ENCODE data around the gene PHLDB2.

DNA sequence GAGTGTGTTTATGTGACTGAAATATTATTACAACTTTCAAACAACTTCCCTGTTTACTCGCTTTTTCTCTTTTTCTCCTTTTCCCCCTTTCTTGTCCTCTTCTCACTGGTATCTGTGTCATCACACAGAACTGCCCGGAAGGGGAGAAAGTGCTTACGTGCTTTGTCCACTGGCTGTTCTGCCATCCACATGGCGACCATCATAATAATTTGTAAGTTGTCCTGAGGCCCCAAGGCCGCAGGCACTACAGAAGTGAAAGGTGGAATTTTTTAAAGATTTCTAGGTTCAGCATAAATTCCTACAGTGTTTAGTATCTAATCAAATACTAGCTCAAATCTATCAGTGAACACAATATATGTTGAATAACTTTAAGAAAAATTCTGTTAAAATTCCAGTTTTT is 93.0 kb downstream of the PHLDB2 start:
- TF ChIP-seq TAF1 (CRISPR knock-in tag; IDR thresholded peaks at IDR 0.05): no peak
- TF ChIP-seq CC2D1A (CRISPR knock-in tag; IDR thresholded peaks at IDR 0.05): no peak
- TF ChIP-seq CAMTA2 (CRISPR knock-in tag; IDR thresholded peaks at IDR 0.05; ENCODE audit: borderline replicate concordance): no peak
- no peak for TF ChIP-seq FOXM1 (CRISPR knock-in tag; IDR thresholded peaks at IDR 0.05)
- TF ChIP-seq ZZZ3 (CRISPR knock-in tag; IDR thresholded peaks at IDR 0.05; ENCODE audit: borderline replicate concordance): no peak
